HUES64 (cell line): Measurements from ENCODE around the gene LIN52.

Experiments used
- H3K27ac ChIP-seq: 2 replicates; pipeline ENCODE4 v1.7.0; 2013; ENCODE audit warnings: low read depth, low read length, inconsistent platforms
- H3K27me3 ChIP-seq: 2 replicates; pipeline ENCODE4 v1.6.1; 2013; ENCODE audit warnings: mild to moderate bottlenecking, low read length; ENCODE audit not compliant: insufficient read depth
- H3K36me3 ChIP-seq: 2 replicates; pipeline ENCODE4 v1.6.1; 2013; ENCODE audit warnings: mild to moderate bottlenecking, low read length; ENCODE audit not compliant: insufficient read depth
- H3K4me1 ChIP-seq: 2 replicates; pipeline ENCODE4 v1.6.1; 2013; ENCODE audit warnings: mild to moderate bottlenecking, low read length, moderate library complexity; ENCODE audit not compliant: insufficient read depth
- H3K4me3 ChIP-seq: 2 replicates; pipeline ENCODE4 v1.5.1; 2013; ENCODE audit warnings: mild to moderate bottlenecking, low read length, moderate library complexity
- H3K9ac ChIP-seq: 2 replicates; pipeline ENCODE4 v1.6.1; 2013; ENCODE audit warnings: mild to moderate bottlenecking, low read depth, low read length
- H3K9me3 ChIP-seq: 2 replicates; pipeline ENCODE4 v1.6.1; 2013; ENCODE audit warnings: low read depth, low read length; ENCODE audit not compliant: insufficient read depth
- WGBS: fragments of 150-250, 120-280 bp; methylation state at CpG from one replicate; pipeline ENCODE4 v1.1.7; 2013; ENCODE audit warnings: missing lambda C conversion rate; 5-methylcytosine and 5-hydroxymethylcytosine counted together

Gene LIN52

GRCh38 chr14:74237441-74237840 lies 152.7 kb downstream of the LIN52 start:
- Histone ChIP-seq H3K9ac (no peak overlapping the region), H3K4me3 (no peak overlapping the region), H3K36me3 (no peaks in the 10 kb centered on the region), H3K4me1 (peaks cover 4% of the 10 kb centered on the region; the same call in 1 of the 2 replicates), H3K27me3 (peaks cover 69% of the 10 kb centered on the region), H3K9me3 (no peaks in the 10 kb centered on the region), H3K27ac (no peak overlapping the region)
- WGBS, result 73% methylated on average over 4 of the region's 4 CpGs

GRCh38 chr14:74238974-74239847 lies 154.5 kb downstream of the LIN52 start, which contains the start of gene VSX2:
Gene VSX2 (plus strand): TSS chr14:74239449. CDS start chr14:74239562, 113 bp downstream.
- H3K4me1 ChIP-seq, result peaks cover 10% of the 10 kb centered on the region
- H3K9me3 ChIP-seq, result no peaks in the 10 kb centered on the region
- H3K27ac ChIP-seq, result no peak within 1 kb of the TSS
- H3K27me3 ChIP-seq, result peaks cover 86% of the 10 kb centered on the region
- H3K36me3 ChIP-seq, result no peaks in the 10 kb centered on the region
- H3K9ac ChIP-seq, result no peak within 1 kb of the TSS; the same call in 1 of the 2 replicates
- peak within 1 kb of the TSS; percentile 32 for H3K4me3 ChIP-seq
- WGBS, result 7% methylated on average over 40 of the region's 40 CpGs

- Histone ChIP-seq H3K27me3 (peaks cover 94% of the 10 kb centered on the region), H3K9ac (no peak overlapping the region; the same call in 1 of the 2 replicates), H3K9me3 (no peaks in the 10 kb centered on the region), H3K36me3 (no peaks in the 10 kb centered on the region), H3K4me1 (peaks cover 10% of the 10 kb centered on the region), H3K4me3 (peak overlapping the region; percentile 32), H3K27ac (no peak overlapping the region)
- 2% methylated on average over 94 of the region's 94 CpGs for WGBS
These were observed 155.4 kb downstream of the LIN52 start for GRCh38 chr14:74239848-74240793.

GRCh38 chr14:74240794-74241651 lies 156.3 kb downstream of the LIN52 start:
- Histone ChIP-seq H3K27me3 (peaks cover 97% of the 10 kb centered on the region), H3K27ac (no peak overlapping the region), H3K4me3 (peak overlapping the region; percentile 32), H3K9ac (no peak overlapping the region; the same call in 1 of the 2 replicates), H3K4me1 (peaks cover 10% of the 10 kb centered on the region), H3K36me3 (no peaks in the 10 kb centered on the region), H3K9me3 (no peaks in the 10 kb centered on the region)
- under 1% methylated on average over 79 of the region's 80 CpGs for WGBS

GRCh38 chr14:74241652-74242017 lies 156.9 kb downstream of the LIN52 start:
- peaks cover 13% of the 10 kb centered on the region for H3K4me1 ChIP-seq
- no peak overlapping the region for H3K27ac ChIP-seq
- H3K4me3 ChIP-seq, result peak overlapping the region; percentile 32
- no peak overlapping the region for H3K9ac ChIP-seq
- 9% methylated on average over 14 of the region's 14 CpGs for WGBS
- H3K27me3 ChIP-seq, result peaks cover 99% of the 10 kb centered on the region
- H3K36me3 ChIP-seq, result no peaks in the 10 kb centered on the region
- H3K9me3 ChIP-seq, result no peaks in the 10 kb centered on the region

- H3K27ac ChIP-seq, result no peak overlapping the region
- H3K4me3 ChIP-seq, result peak overlapping the region; percentile 17; the same call in 1 of the 2 replicates
- no peaks in the 10 kb centered on the region for H3K9me3 ChIP-seq
- H3K27me3 ChIP-seq, result peaks cover 97% of the 10 kb centered on the region
- WGBS, result 5% methylated on average over 24 of the region's 28 CpGs
- peaks cover 18% of the 10 kb centered on the region for H3K4me1 ChIP-seq
- H3K9ac ChIP-seq, result no peak overlapping the region
- H3K36me3 ChIP-seq, result no peaks in the 10 kb centered on the region
These were observed 157.4 kb downstream of the LIN52 start for GRCh38 chr14:74242021-74242779.

GRCh38 chr14:74242780-74243042 lies 158.0 kb downstream of the LIN52 start:
- H3K27me3 ChIP-seq, result peaks cover 93% of the 10 kb centered on the region
- no peak overlapping the region for H3K9ac ChIP-seq
- no peak overlapping the region for H3K27ac ChIP-seq
- 60% methylated on average over 4 of the region's 4 CpGs for WGBS
- no peaks in the 10 kb centered on the region for H3K9me3 ChIP-seq
- H3K4me1 ChIP-seq, result peaks cover 18% of the 10 kb centered on the region
- no peaks in the 10 kb centered on the region for H3K36me3 ChIP-seq
- no peak overlapping the region for H3K4me3 ChIP-seq

- Histone ChIP-seq H3K9me3 (no peaks in the 10 kb centered on the region), H3K36me3 (no peaks in the 10 kb centered on the region), H3K4me3 (no peak overlapping the region), H3K4me1 (peaks cover 18% of the 10 kb centered on the region), H3K27me3 (peaks cover 90% of the 10 kb centered on the region), H3K9ac (no peak overlapping the region), H3K27ac (no peak overlapping the region)
- WGBS, result 53% methylated on average over 5 of the region's 5 CpGs
These were observed 158.3 kb downstream of the LIN52 start for GRCh38 chr14:74243051-74243450.

- H3K27me3 ChIP-seq, result peaks cover 79% of the 10 kb centered on the region
- no peak overlapping the region for H3K9ac ChIP-seq
- 31% methylated on average over 3 of the region's 3 CpGs for WGBS
- no peak overlapping the region for H3K4me3 ChIP-seq
- H3K36me3 ChIP-seq, result no peaks in the 10 kb centered on the region
- H3K9me3 ChIP-seq, result no peaks in the 10 kb centered on the region
- H3K27ac ChIP-seq, result no peak overlapping the region
- H3K4me1 ChIP-seq, result peaks cover 18% of the 10 kb centered on the region
These were observed 159.4 kb downstream of the LIN52 start for GRCh38 chr14:74244115-74244514.

GRCh38 chr14:74245292-74245691 lies 160.5 kb downstream of the LIN52 start:
- Histone ChIP-seq H3K4me1 (peaks cover 18% of the 10 kb centered on the region), H3K27ac (no peak overlapping the region), H3K9ac (no peak overlapping the region), H3K36me3 (no peaks in the 10 kb centered on the region), H3K27me3 (peaks cover 67% of the 10 kb centered on the region), H3K9me3 (no peaks in the 10 kb centered on the region), H3K4me3 (no peak overlapping the region)
- 83% methylated on average over 7 of the region's 7 CpGs for WGBS
